C4-2B (cell line): Measurements from ENCODE around the gene PGGHG.

Experiments used
- H3K27ac ChIP-seq: fragments of 450-650 bp; 2 replicates; pipeline ENCODE4 v1.5.1; 2017
- CTCF ChIP-seq: fragments of 450-650 bp; conservative IDR thresholded peaks from 2 replicates; pipeline ENCODE4 v1.5.1; 2017; ENCODE audit warnings: mild to moderate bottlenecking
- ZFX ChIP-seq: fragments of 450-650 bp; IDR thresholded peaks from 2 replicates; pipeline ENCODE4 v1.6.1; 2017

Gene PGGHG

GRCh38 chr11:293271-293851 is 4.4 kb downstream of the PGGHG start:
- H3K27ac ChIP-seq = no peak overlapping the region
- TF ChIP-seq CTCF (no peak), ZFX (no peak)

GRCh38 chr11:293852-294661 is 5.1 kb downstream of the PGGHG start:
- TF ChIP-seq CTCF (no peak), ZFX (no peak)
- H3K27ac ChIP-seq = no peak overlapping the region

- TF ChIP-seq ZFX = no peak
- no peak for TF ChIP-seq CTCF
- H3K27ac ChIP-seq = no peak overlapping the region
These were observed 5.9 kb downstream of the PGGHG start for GRCh38 chr11:294780-295179.

GRCh38 chr11:295351-296170 is 6.6 kb downstream of the PGGHG start:
- no peak overlapping the region for H3K27ac ChIP-seq
- TF ChIP-seq CTCF (no peak), ZFX (no peak)

- TF ChIP-seq ZFX = no peak
- no peak for TF ChIP-seq CTCF
- no peak overlapping the region for H3K27ac ChIP-seq
These were observed 7.5 kb downstream of the PGGHG start for GRCh38 chr11:296171-297050.

GRCh38 chr11:297051-297585 is 8.2 kb downstream of the PGGHG start:
- TF ChIP-seq CTCF = no peak
- TF ChIP-seq ZFX = no peak
- H3K27ac ChIP-seq = no peak overlapping the region
